Left renal cortex interstitium (tissue), 4 donors: ENCODE data around the gene PIKFYVE. TPM values are rescaled to one million over a fixed set of nuclear protein-coding genes. Genes with fewer than 3 reads are reported as not detected.
A peak's percentile ranks its signal among the peaks of the same experiment; 100 is the strongest.
"Not testable (repeated sequence)": the region's sequence is repeated elsewhere in the genome, so short reads cannot be mapped to it uniquely, and the experiment has no call there.

Source experiments
- DNase-seq, 4 donors: peaks; one replicate each; pipeline ENCODE4 v3.0.0-alpha.2; 2013; ENCODE audit warnings: low read depth in 4 of 4, low spot score in 2 of 4, missing footprints in 1 of 4
- polyA plus RNA-seq, 4 donors: library from polyadenylated mRNA; unstranded; fragments of 120-200 nt; gene quantifications; one replicate each; pipeline ENCODE4 v1.2.1, GENCODE V29; 2013; ENCODE audit not compliant: insufficient read length in 4 of 4

PIKFYVE gene
- polyA plus RNA-seq, 4 donors: 20.7 to 31.8 (median 25.1) TPM

DNA sequence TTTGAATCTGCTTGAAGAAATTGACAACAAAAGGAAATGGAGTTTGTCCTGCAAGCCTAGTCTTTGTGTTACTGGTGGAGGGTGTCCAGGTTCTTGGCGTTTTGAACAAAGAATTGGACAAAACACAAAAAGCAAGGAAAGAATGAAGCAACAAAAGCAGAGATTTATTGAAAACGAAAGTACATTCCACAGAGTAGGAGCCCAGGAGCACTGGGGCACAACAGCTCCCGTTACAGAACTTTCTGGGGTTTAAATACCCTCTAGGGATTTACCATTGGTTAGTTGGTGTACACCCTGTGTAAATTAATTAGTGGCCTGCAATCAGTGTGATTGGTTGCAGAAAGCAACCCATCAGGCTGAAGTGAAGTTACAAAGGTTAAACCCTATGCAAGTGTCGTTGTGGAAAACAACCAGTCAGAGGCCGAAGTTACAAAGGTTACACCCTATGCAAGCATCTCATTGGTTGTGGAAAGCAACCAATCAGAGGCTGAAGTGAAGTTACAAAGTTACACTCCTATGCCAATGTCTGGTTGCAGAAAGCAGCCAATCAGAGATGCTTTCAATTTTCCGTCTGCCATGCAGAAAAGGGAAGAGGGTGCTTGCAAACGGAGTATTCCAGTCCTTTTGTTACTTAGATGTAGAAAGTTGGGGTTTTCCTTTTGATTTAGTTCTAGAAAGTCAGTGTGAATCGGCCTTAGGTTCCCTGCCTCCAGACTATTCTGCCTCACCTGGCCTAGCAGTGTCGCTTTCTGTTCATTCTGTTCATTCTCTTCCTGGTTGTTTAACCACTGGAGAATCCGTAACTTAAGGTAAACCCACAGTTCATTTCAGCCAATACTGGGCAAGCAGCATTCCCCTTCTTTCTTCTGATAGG is 92.9 kb downstream of the PIKFYVE start:
- DNase-seq: no peak

DNA sequence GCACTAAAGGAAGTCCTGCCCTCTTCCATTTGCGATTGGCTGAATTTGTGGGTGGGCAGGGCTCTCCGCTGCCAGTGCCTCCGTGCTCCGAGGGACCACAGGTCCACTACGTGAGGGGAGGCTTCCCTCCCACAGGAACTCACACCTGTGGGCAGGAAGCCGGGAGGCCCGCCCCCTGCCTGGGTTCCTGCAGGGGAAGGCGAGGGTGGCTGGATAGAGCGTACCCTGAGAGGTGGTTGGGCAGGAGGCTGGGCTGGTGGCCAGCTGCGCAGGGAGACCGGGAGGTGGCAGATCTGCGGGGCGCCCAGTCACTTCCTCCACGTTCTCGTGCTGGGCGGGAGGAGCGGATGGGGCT is 93.6 kb downstream of the PIKFYVE start:
- no peak for DNase-seq

DNA sequence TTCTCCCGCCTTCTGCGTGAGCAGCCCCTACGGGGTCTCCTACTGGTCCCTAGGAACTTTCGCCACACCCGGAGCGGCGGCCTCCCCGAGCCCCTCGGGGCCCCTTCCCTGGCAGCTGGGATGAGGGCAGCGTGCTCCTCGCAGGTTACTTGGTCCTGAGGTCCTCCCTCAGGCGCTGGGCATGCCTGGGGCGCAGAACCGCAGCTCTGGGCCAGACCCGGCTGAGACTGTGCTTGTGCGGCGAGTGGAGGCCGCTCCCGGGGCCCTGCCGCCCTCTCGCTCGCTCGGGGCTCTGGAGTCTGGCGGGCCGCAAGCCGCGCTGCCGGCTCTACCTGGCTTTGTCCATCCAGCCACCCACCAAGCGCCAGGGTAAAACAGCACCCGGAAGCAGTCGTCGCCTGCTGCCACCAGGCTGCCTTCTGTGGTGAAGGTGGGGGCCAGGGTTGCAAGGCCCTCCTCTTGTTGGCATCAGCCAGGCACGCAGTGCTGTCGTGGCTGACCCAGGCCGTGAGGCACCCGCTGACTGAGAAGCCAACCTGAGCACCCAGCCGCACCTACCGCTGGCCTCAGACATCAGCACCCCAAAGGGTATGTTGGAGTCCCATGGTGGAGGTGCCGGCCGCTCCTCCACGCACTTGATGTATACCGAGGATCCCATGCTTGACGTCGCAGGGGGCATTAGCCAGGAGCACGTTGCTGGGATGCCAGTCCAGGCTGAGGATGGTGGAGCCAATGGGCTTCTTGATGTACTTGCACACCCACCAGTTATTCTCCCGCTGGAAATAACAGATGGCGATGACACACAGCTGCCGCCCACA is 94.4 kb downstream of the PIKFYVE start:
- no peak for DNase-seq

GRCh38 chr2:208361077-208361441 is 95.0 kb downstream of the PIKFYVE start:
- no peak for DNase-seq

- DNase-seq: no peak
These were observed 97.4 kb downstream of the PIKFYVE start for GRCh38 chr2:208363485-208363884.

DNA sequence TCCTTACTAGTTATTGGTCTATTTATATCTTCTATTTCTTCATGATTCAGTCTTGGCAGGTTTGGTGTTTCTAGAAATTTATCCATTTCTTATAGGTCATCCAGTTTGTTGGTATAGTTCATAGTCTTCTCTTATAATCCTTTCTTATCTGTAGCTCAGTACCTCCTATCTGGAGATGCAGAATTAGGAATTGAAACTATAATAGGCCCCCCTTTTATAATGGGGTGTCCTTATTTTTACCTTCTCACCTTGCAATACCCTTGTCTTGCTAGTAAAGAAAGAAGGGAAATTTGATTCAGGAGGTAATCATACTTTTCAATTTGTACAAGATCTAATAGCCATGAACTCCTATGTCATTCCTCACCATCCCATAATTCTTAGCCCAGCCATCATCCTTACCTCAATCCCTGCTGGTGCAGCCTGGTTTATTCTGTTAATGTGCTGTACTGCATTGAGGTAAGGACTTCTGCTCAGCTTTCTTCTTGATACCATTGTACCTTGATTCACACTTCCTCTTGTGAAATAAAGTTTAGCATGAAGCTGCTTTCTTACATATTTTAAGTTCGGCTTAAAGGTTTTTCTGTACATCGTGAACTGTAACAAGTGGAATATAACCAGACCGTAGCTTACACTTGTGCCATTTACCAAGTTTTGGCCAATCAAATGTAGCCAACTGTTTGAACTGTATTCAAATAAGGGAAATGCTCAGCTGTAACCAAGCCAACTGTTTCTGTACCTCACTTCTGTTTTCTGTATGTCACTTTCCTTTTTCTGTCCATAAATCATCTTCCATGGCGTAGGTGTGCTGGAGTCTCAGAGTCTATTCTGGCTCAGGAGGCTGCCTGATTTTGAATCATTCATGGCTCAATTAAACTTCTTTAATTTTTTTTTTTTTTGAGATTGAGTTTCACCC is 100.4 kb downstream of the PIKFYVE start:
- no peak for DNase-seq

DNA sequence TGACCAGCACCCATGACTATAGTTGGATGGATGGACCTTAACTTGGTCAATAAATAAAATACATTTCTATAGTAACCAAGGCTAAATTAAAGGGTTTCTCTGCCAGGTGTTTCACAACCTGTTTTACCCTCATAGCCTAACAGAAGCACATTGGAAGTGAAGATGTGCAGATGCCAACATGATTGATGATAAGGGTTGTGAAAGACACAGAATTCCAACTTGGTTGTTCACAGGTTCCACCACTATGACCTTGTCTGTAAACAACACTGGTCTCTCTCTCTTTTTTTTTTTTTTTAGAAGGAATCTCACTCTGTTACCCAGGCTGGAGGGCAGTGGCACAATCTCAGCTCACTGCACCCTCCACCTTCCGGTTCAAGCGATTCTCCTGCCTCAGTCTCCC is 103.0 kb downstream of the PIKFYVE start:
- no peak for DNase-seq

GRCh38 chr2:208370881-208371633 is 105.0 kb downstream of the PIKFYVE start:
- no peak for DNase-seq

DNA sequence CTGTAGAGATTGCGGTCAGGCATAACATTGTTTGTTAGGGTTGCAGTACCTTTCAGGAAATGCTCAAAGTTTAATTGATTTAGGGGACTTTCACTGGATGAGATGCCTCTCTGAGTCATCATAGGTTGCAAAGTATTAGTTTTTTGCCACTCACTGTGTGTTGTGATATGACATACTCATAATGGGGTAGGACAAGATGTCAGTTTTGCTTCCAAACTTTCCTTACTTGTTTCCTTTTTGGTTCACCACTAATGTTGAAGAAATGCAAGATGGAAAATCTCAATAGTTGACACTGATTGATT is 105.5 kb downstream of the PIKFYVE start:
- no peak for DNase-seq

DNA sequence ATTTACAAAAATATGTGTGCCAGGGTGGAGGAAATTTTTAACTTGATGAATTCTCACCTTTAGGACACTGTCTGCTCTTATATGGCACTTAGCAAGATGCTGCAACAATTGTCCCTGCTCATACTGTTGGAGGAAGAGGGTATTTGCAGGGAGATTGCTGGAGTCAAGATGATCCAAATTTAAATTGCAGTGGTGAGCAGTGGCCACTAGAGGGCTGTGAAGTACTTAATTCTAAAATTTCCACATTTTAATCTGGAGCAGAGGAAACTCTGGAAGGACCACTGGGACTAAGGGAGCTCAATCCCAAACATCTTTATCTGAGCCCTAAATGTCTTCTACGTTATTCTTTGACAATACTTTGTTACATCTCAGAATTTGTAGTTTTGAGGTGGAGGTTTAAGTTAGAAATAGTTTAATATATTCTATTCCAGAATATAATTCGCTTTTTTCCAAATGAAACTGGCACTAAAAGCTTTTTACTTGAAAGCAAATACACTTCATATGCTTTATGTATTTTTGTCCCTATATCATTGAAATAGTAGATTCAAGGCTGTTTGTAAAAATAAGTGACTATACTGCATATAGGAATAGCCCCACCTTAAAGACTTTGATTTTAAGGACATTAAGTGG is 107.5 kb downstream of the PIKFYVE start:
- peak; percentile 11 to 32 (median 14) for DNase-seq

- no peak for DNase-seq
These were observed 109.5 kb downstream of the PIKFYVE start for GRCh38 chr2:208375491-208376068.

DNA sequence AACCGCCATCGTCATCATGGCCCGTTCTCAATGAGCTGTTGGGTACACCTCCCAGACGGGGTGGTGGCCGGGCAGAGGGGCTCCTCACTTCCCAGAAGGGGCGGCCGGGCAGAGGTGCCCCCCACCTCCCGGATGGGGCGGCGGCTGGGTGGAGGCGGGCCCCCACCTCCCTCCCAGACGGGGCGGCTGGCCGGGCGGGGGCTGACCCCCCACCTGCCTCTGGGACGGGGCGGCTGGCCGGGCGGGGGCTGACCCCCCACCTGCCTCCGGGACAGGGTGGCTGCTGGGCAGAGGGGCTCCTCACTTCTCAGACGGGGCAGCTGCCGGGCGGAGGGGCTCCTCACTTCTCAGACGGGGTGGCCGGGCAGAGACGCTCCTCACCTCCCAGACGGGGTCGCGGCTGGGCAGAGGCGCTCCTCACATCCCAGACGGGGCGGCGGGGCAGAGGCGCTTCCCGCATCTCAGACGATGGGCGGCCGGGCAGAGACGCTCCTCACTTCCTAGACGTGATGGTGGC is 111.3 kb downstream of the PIKFYVE start:
- not testable (repeated sequence) for DNase-seq

- DNase-seq: no peak
These were observed 113.1 kb downstream of the PIKFYVE start for GRCh38 chr2:208379192-208379591.

DNA sequence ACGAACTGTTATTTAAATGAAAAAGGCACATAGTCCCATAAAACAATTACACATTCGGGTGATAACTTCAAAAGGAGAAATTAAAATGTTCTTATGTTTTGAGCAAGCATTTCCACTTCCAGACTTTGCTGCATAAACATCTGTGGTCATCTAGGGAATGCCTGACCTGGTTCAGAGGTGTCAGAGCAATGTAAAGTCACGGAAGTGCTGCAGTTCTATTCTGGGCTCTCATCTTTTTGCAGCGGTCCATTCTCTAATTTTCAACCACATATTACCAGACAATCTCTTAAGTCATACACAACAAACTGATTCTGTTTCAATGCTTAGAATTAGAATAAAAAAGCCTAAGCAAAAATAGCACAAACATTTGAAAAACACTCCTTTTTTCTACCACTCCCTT is 118.6 kb downstream of the PIKFYVE start:
- no peak for DNase-seq

DNA sequence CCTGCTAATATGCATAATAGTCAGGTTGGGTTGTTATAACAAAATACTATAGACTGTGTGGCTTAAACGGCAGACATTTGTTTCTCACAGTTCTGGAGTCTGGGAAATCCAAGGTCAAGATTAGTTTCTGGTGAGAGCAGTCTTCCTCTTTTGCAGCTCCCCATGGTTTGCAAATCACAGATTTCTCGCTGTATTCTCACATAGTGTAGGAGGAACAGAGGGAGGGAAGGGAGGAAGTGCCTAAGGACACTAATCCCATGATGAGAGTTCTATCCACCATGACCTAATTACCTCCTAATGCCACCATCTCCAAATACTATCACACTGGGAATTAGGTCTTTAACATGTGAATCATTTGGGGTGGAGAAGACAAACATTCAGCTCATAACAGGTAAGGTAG is 120.5 kb downstream of the PIKFYVE start:
- DNase-seq: no peak

DNA sequence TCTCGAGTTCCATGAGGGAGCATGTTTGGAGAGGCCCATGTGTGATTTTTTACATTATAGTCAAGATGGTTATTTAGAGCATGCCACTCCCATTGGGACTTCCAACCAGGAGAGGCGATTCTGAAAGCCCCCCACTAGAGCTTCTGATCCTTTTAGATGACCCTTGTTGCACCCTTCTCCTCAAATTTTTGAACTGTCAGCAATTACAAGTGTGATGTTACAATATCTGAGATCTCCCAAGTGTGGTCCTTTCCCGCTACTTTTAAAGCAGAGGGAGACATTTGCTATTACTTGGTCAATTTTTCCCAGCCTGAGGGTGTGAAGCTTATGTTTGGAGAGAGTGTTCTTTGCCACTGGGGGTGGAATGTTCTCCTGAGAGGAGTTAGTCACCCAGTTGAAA is 123.9 kb downstream of the PIKFYVE start:
- no peak for DNase-seq

DNA sequence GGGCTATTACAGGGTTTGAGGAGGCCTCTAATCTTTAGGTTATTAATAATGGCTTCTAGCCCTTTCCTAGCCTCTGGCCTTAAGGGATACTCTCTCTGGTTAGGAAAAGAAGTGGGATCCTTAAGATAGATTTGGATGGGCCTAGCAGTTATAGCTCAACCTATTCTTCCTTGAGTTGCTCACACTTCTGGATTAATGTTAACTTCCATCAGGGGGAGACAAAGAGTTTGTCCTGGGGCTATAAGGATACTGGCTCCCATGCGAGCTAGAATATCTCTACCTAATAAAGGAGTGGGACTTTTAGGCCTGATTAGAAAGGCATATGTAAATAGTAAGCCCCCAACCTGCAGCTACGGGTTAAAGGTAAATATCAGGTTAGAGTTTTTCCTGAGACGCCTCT is 126.2 kb downstream of the PIKFYVE start:
- no peak for DNase-seq

GRCh38 chr2:208396796-208397195 is 130.7 kb downstream of the PIKFYVE start:
- DNase-seq: not testable (repeated sequence)

GRCh38 chr2:208399201-208399600 is 133.1 kb downstream of the PIKFYVE start:
- DNase-seq: no peak
